GM12873 (cell line): Measurements from ENCODE around the gene DUSP3.

ENCODE experiments used
- TF ChIP-seq, protein P1 (sequence below): IDR thresholded peaks from 2 replicates; pipeline ENCODE4 v1.5.1; 2012; ENCODE audit warnings: low read depth, mild to moderate bottlenecking, moderate library complexity, low read length, control low read depth; ENCODE audit not compliant: insufficient read depth; ENCODE audit errors: missing control alignments

Gene DUSP3

DNA sequence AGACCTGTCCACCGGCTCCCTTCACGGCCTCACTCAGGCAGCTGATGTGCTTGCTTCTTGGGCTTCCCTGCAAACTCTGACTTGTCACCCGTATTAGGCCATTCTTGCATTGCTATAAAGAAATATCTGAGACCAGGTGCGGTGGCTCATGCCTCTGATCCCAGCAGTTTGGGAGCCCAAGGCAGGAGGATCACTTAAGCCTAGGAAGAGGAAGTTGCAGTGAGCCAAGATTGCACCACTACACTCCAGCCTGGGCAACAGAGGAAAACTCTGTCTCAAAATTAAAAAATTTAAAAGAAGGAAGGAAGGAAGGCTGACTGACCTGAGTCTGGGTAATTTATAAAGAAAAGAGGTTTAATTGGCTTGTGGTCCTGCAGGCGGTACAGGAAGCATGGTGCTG is 37.1 kb downstream of the DUSP3 start:
- TF ChIP-seq, protein P1, sequence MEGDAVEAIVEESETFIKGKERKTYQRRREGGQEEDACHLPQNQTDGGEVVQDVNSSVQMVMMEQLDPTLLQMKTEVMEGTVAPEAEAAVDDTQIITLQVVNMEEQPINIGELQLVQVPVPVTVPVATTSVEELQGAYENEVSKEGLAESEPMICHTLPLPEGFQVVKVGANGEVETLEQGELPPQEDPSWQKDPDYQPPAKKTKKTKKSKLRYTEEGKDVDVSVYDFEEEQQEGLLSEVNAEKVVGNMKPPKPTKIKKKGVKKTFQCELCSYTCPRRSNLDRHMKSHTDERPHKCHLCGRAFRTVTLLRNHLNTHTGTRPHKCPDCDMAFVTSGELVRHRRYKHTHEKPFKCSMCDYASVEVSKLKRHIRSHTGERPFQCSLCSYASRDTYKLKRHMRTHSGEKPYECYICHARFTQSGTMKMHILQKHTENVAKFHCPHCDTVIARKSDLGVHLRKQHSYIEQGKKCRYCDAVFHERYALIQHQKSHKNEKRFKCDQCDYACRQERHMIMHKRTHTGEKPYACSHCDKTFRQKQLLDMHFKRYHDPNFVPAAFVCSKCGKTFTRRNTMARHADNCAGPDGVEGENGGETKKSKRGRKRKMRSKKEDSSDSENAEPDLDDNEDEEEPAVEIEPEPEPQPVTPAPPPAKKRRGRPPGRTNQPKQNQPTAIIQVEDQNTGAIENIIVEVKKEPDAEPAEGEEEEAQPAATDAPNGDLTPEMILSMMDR: no peak

DNA sequence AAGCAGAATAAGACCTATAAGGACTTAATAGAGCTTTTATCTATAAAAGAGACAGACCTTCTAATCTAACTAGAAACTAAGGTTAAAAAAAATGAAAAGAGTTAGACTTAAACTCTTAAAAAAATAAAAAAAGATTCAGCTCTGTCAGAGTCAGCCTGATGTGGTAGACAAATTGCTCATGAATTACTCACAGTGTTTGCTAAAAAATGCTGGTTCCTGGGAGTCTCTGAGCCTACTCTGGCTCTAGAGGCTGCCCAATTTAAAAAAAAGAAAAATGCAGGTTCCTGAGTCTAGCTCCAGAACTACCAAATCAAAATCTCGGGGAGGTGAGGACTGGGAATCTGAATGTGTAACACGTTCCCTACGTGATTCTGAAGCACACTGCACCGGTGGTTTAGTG is 38.2 kb downstream of the DUSP3 start:
- TF ChIP-seq, protein P1: no peak

DNA sequence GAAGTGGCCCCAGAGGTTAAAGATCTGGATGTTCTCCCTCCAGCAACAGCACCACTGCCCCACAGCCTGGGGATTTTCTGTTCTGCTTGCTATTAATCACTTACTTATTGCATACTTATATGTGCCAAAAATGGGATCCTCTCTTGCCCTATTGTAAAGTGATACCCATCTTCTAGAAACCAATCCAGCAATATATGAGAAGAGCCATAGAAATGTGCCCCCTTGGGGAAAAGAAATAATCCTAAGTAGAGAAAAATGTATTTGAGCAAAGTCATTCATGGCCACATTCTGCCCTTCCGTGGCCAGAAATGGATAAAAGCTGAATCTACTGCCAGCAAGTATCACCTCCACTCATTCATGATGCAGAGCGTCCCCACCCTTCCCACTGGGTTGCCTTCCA is 41.1 kb downstream of the DUSP3 start:
- TF ChIP-seq, protein P1: no peak

DNA sequence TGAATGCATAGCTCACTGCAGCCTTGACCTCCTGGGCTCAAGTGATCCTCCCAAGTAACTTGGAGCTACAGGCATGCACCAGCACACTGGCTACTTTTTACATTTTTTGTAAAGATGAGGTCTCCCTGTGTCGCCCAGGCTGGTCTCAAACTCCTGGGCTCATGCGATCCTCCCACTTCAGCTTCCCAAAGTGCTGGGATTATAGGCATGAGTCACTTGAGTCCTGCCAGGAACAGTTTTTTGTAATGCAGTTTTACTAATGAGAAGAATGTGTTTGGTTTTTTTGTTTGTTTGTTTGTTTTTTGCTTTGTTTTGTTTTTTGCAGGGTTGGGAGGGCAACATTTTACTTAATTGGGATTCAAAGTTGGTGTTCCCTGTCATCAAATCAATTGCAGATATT is 42.4 kb downstream of the DUSP3 start:
- TF ChIP-seq, protein P1: no peak

DNA sequence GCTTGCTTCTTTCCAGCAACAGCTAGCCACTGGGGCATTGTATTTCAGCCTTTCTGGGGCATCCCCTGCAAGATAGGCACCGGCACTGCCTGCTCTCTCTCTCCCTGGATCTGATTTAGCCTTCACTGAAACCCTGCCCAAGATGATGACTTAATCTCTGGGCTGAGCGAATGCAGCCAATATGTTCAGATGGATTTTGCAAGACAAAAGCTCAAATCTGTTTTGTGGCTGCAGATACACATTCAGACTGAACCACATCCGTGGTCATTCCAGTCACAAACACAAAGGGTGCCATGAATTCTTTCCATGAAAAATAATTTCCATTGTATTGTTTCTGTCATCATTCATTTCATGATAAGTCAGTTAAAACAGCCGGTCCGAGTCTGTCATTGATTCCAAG is 44.4 kb downstream of the DUSP3 start:
- TF ChIP-seq, protein P1: no peak

DNA sequence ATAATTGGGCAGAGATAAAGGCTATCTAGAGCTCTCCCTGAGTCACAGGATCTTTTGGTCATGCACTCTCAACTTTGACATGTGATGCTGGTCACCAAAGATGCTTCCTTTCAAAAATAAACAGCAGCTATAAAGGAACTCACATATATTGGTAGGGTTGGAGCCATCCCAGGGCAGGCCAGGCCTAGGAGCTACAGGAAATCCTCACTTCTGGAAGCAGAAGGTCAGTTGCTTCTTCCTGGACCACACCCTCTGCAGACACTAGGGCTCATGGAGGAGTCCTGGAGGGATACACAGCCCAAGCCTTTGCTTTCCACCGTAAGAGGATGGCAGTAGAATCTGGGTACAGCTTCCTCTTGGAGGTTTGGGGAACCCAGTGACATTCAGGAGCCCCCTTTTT is 44.8 kb downstream of the DUSP3 start:
- TF ChIP-seq, protein P1: no peak

DNA sequence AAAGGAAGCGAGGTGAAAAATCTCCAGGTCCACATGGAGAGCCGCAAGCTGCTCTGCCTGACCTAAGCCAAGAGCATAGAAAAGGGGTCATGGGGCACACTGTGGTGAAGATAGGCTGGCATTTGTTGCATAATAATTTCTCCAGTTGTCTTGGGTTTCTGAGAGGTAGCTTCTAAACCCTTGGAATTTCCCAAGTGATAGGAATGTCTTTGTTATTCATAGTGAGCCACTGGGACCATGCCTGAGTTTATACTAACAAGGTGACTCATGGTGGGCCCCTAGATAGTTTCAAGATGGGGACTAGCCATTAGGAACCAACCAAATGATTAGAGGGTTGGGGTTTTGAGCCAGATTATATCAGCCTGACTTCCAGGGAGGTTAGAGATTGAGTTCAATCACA is 45.8 kb downstream of the DUSP3 start:
- TF ChIP-seq, protein P1: no peak
